ENCODE data around the gene MSRB1.
"Not testable (repeated sequence)": the region's sequence is repeated elsewhere in the genome, so short reads cannot be mapped to it uniquely, and the experiment has no call there.

The MSRB1 gene

DNA sequence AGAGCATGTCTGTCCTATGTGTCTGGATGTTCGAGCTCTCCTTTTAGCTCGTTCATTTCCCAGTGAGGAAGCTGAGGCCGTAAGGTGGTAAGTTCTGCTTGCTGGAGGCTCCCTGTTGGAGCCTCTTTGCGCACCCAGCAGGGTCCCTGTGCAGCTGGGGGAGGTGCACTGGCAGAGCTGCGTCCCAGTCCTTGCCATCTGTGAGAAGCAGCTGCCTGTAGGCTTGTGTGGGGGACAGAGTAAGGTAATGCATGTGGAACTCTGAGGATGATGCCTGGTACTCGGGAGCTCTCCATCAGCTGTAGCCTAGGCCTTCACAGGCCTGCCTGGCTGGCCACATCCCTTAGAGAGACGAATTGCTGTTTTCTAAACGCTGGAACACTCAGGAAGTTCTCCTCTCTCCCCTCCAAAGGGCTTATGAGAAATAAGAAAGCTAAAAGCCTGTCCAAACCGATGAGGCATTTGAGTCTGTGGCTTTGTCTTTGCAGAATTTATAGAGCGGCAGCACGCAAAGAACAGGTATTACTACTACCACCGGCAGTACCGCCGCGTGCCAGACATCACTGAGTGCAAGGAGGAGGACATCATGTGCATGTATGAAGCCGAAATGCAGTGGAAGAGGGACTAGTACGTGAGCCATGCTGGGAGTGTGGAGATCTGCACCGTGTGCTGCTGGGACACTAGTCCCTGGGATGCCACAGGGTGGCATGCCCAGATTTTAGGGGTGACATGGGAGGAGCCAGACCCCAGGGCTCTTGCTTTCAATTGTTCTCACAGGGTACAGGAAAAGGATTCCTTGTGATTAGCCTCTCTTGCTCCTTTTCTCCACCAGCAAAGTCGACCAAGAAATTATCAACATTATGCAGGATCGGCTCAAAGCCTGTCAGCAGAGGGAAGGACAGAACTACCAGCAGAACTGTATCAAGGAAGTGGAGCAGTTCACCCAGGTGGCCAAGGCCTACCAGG is 17.9 kb upstream of the MSRB1 start:
- no peak for DNase-seq

- DNase-seq, result peak; percentile 39
Measured at GRCh38 chr16:1959269-1960039, 16.5 kb upstream of the MSRB1 start, which contains the start of gene NDUFB10. Gene NDUFB10, plus strand, starts transcription at chr16:1959538. Its CDS starts 87 bp downstream, at chr16:1959625.

- no peak for DNase-seq
Measured at GRCh38 chr16:1958715-1959268, 15.8 kb upstream of the MSRB1 start.

- DNase-seq, result not testable (repeated sequence)
Measured at GRCh38 chr16:1958143-1958491, 15.1 kb upstream of the MSRB1 start.

- DNase-seq, result not testable (repeated sequence)
Measured at GRCh38 chr16:1957434-1958142, 14.6 kb upstream of the MSRB1 start.

- DNase-seq, result no peak
Measured at GRCh38 chr16:1953734-1954133, 10.7 kb upstream of the MSRB1 start.

- no peak for DNase-seq
Measured at GRCh38 chr16:1950559-1950958, 7.6 kb upstream of the MSRB1 start.

GRCh38 chr16:1950047-1950446 is 7.0 kb upstream of the MSRB1 start:
- no peak for DNase-seq

DNA sequence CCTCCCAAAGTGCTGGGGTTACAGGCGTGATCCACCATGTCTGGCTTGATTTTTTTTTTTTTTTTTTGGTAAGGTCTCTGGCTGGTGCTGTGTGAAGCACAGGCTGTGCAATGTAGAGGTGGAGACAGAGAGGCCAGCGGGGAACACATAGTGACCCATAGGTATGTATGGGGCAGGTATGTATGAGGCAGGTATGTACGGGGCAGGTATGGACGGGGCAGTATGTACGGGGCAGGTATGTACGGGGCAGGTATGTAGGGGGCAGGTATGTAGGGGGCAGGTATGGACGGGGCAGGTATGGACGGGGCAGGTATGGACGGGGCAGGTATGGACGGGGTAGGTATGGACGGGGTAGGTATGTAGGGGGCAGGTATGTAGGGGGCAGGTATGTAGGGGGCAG is 6.5 kb upstream of the MSRB1 start:
- DNase-seq, result no peak

- no peak for DNase-seq
Measured at GRCh38 chr16:1947369-1947670, 4.3 kb upstream of the MSRB1 start.

- DNase-seq, result no peak
Measured at GRCh38 chr16:1946495-1947368, 3.7 kb upstream of the MSRB1 start.

GRCh38 chr16:1945559-1946391 is 2.8 kb upstream of the MSRB1 start:
- no peak for DNase-seq

DNA sequence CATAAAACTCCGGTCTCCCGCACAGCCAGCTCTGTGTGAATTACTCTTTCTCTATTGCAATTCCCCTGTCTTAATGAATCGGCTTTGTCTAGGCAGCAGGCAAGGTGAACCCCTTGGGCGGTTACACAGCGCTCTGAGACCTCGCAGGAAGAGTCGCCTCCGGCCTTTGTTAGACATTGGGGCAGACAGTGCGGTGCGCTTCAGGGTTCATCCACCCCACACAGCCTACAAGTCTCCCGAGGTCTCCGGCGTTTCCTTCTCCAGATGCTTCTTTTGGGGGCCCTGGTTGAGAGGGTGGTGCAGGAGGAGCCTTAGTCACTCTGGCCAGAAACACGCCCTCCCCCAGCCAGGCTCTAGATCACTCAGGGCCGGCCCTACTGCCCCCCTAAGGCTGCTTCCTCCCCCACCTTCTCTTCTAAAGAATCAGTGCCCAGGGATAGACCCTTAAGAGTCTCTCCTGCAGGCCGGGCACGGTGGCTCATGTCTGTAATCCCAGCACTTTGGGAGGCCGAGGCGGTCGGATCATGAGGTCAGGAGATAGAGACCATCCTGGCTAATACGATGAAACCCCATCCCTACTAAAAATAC is 1.7 kb upstream of the MSRB1 start:
- DNase-seq, result no peak

DNA sequence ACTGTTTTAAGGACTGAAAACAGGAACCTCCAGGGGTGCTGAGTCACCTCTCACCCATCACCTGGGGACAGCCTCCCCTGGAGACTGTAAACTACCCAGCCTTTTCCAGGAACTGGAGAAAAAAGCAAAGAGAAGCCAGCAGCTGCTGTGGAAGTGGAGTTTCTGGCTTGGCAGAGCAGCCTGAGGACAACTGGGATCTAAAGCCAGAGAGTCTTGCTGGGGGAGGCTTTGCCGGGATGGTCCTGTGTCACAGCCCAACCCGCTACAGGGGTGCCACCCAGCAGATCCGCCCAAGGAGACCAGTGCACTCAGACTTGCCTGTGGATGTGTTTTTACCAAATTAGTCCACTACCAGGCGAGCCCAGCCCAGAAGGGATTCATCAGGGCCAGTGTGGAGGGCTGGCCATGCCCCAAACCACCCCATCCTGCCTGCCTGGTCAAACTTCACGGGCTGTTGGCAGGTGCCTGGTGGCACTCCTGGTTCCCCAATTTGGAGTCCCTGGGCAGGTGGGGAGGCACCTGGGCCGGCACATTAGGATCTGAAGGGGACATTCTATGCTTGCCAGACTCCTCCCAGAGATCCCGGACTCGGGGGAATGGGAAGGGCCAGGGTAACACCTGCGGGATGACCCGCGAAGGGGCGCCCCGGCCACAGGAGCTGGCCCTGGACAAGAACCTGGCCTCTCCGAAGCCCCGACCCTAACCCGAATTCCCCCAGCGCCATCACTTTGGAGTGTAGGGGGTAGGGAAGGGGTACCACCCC is 771 bp downstream of the MSRB1 start:
- no peak for DNase-seq

DNA sequence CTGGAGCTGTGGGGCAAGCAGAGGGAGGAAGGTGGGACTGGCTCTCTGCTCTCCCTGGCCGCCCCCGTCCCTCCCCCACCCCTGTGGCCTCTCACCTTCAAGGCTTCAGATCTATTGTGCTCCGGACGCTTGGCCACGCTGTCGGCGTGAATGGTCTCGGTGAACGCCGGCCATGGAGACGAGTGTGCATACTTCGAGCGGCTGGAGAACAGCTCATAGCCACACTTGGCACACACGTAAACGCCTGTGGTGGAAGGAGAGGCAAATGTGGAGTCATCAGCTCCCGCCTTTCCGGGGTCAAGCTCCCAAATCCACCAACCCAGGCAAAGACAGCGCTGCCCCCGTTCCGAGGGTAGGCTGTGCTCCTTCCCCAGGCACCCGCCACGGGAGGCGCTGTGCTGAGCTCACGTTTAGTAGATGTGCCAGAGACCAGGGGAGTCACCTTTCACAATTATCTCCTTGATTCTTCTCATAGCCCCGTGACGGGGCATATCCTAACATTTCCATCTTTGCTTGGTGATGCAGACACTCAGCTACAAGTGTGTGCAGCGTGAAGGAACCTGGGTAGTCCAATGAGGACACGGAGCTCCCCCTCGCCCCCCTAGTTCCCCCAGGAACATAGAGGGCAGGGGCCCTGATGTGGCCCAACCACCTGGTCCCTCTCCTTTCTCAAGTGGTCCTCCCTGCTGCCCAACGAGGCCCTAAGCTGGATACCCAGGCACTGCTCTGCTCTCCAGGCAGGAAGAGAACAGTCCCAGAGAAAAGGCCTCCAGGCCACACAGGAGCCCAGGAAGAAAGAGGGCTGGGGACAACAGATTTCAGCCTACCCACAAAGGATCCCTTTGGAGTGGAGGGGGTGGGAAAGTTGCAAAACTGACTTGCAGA is 1.6 kb downstream of the MSRB1 start:
- no peak for DNase-seq

DNA sequence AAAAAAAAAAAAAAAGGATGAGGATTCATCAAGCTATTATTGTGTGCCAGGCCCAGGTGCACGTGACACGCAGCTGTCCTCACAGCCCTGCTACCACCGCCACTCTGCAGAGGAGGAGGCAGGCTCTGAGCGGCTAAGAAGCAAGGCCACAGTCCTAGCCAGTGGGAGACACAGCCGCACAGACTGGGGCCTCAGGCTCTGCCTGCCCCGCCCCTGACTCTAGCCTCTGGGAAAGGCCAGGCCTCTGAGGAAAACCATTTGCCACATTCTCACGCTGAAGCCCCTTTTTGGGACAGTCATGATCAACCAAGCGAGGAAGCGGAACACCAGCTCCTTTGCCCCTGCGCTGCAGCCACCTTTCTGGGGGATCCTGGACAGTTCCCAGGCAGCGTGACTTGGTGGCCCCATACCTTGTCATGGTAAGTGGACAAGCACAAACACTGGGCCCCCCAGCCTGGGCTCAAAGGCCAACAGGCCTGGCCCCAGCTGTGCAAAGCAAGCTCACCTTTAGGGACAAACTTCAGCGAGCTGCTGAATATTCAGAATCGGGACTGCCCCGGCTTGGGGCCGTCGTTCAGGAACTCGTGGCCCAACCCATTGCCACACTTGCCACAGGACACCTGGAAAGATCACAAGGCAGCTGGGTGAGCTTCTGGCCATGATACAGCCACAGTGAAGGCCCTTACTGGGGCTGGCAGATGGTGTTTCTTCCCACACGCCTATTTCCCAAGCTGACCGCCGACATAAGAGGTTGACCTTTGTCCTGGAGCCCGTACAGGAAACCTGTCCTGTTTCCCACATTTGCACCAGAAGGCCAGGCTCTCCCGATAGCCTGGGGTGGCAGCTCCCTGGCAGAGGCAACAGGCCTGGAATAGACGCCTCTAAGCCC is 2.5 kb downstream of the MSRB1 start:
- DNase-seq, result no peak

DNA sequence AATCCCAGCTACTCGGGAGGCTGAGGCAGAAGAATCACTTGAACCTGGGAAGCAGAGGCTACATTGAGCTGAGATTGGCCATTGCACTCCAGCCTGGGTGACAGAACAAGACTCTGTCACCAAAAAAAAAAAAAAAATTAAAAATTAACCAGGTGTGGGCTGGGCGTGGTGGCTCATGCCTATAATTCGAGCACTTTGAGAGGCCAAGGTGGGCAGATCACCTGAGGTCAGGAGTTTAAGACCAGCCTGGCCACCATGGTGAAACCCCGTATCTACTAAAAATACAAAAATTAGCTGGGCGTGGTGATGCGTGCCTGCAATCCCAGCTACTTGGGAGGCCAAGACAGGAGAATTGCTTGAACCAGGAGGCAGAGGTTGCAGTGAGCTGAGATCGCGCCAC is 3.2 kb downstream of the MSRB1 start:
- not testable (repeated sequence) for DNase-seq

GRCh38 chr16:1938910-1939309 is 4.1 kb downstream of the MSRB1 start:
- DNase-seq, result no peak
